Sigmoid colon (tissue), 7 donors: ENCODE results near the gene C19orf33. TPM values are rescaled to one million over a fixed set of nuclear protein-coding genes. Genes with fewer than 3 reads are reported as not detected.

Source experiments
- DNase-seq: peaks from one replicate; pipeline ENCODE4 v3.0.0-alpha.2; 2019
- H3K27ac ChIP-seq, 4 donors: fragments of 200-600 bp; sonication (generic); one replicate each; pipeline ENCODE4 v1.5.1; 2016 to 2019; ENCODE audit warnings: mild to moderate bottlenecking in 1 of 4
- H3K27me3 ChIP-seq, 3 donors: fragments of 200-600 bp; sonication (generic); one replicate each; pipeline ENCODE4 v1.5.1; 2019; ENCODE audit warnings: mild to moderate bottlenecking in 1 of 3
- H3K36me3 ChIP-seq, 4 donors: fragments of 200-600 bp; sonication (generic); one replicate each; pipeline ENCODE4 v1.5.1; 2016 to 2019
- H3K4me1 ChIP-seq, 4 donors: fragments of 200-600 bp; sonication (generic); one replicate each; pipeline ENCODE4 v1.5.1; 2017 to 2019
- H3K4me3 ChIP-seq, 4 donors: fragments of 200-600 bp; sonication (generic); one replicate each; pipeline ENCODE4 v1.5.1; 2017 to 2019; ENCODE audit warnings: mild to moderate bottlenecking in 2 of 4, moderate library complexity in 1 of 4
- H3K9me3 ChIP-seq, 4 donors: fragments of 200-600 bp in 3 of 4; sonication (generic) in 3 of 4; one replicate each; pipeline versions ENCODE4 v1.5.1 to v1.6.1; 2013 to 2019
- EP300 ChIP-seq, 4 donors: sonication (generic); formaldehyde crosslinking; IDR thresholded peaks; one replicate each; pipeline ENCODE4 v1.6.1; 2017; ENCODE audit warnings: antibody characterized with exemption in 4 of 4
- POLR2A ChIP-seq, 2 donors: fragments of 450-650 bp; IDR thresholded peaks; one replicate each; pipeline ENCODE4 v1.6.1; 2016; ENCODE audit warnings: antibody characterized with exemption in 2 of 2, mild to moderate bottlenecking in 2 of 2, moderate library complexity in 2 of 2
- POLR2AphosphoS5 ChIP-seq, 4 donors: sonication (generic); formaldehyde crosslinking; IDR thresholded peaks; one replicate each; pipeline ENCODE4 v1.6.1; 2017; ENCODE audit warnings: antibody characterized with exemption in 4 of 4
- WGBS, 2 donors: extraction: QIAGEN DNeasy Blood & Tissue Kit; methylation state at CpG; one replicate each; pipeline ENCODE4 v1.1.7; 2013; 5-methylcytosine and 5-hydroxymethylcytosine counted together
- intact Hi-C: fragments of 100-400 bp; cut with DNase I; formaldehyde crosslinking; loops from one replicate; pipeline ENCODE4 v1.15.1; 2023
- polyA plus RNA-seq, 3 donors: library from polyadenylated mRNA; stranded (reverse); fragments of 200-250 nt; gene quantifications; one replicate each; pipeline ENCODE4 v1.2.3, GENCODE V29; 2013
- total RNA-seq, 4 donors: library from RNA; depleted of rRNA; stranded (reverse); fragments of >200 nt; gene quantifications; one replicate each; pipeline ENCODE4 v1.1.0, GENCODE V29; 2016
- TF ChIP-seq, protein P1 (sequence below), 4 experiments: fragments of 450-650 bp in 3 of 4; fragments of 200-600 bp in 1 of 4; IDR thresholded peaks; one replicate each; pipeline ENCODE4 v1.5.1; 2016 to 2019; ENCODE audit warnings: antibody characterized with exemption in 4 of 4, mild to moderate bottlenecking in 3 of 4, moderate library complexity in 2 of 4
- donor health status: healthy with polysubstance abuse.
- donor health status: Bipolar disorder and iron deficiency.
- donor health status: healthy.

Gene C19orf33
- total and polyA plus RNA-seq, 7 donors, result 5.8 to 2,364 (median 704) TPM; not detected in 2

GRCh38 chr19:38308006-38308766, 4.1 kb downstream of the C19orf33 start:
- intact Hi-C loops, result no loop called here
- no peaks in the 10 kb centered on the region for H3K27me3 ChIP-seq
- WGBS, 2 donors, result 81 to 89% methylated on average over 12 of the region's 12 CpGs
- H3K9me3 ChIP-seq, result no peaks in the 10 kb centered on the region
- no peaks in the 10 kb centered on the region for H3K4me1 ChIP-seq
- H3K4me3 ChIP-seq, result no peak overlapping the region
- no peak for DNase-seq
- H3K27ac ChIP-seq, result no peak overlapping the region
- TF ChIP-seq, protein P1, sequence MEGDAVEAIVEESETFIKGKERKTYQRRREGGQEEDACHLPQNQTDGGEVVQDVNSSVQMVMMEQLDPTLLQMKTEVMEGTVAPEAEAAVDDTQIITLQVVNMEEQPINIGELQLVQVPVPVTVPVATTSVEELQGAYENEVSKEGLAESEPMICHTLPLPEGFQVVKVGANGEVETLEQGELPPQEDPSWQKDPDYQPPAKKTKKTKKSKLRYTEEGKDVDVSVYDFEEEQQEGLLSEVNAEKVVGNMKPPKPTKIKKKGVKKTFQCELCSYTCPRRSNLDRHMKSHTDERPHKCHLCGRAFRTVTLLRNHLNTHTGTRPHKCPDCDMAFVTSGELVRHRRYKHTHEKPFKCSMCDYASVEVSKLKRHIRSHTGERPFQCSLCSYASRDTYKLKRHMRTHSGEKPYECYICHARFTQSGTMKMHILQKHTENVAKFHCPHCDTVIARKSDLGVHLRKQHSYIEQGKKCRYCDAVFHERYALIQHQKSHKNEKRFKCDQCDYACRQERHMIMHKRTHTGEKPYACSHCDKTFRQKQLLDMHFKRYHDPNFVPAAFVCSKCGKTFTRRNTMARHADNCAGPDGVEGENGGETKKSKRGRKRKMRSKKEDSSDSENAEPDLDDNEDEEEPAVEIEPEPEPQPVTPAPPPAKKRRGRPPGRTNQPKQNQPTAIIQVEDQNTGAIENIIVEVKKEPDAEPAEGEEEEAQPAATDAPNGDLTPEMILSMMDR (IDR thresholded peaks at IDR 0.05), result no peak
- TF ChIP-seq POLR2AphosphoS5 (IDR thresholded peaks at IDR 0.05) (no peak), POLR2A (IDR thresholded peaks at IDR 0.05) (no peak), EP300 (IDR thresholded peaks at IDR 0.05) (no peak)
- H3K36me3 ChIP-seq, result peaks cover 0 to 46% (median 24%) of the 10 kb centered on the region in 4 donors

DNA sequence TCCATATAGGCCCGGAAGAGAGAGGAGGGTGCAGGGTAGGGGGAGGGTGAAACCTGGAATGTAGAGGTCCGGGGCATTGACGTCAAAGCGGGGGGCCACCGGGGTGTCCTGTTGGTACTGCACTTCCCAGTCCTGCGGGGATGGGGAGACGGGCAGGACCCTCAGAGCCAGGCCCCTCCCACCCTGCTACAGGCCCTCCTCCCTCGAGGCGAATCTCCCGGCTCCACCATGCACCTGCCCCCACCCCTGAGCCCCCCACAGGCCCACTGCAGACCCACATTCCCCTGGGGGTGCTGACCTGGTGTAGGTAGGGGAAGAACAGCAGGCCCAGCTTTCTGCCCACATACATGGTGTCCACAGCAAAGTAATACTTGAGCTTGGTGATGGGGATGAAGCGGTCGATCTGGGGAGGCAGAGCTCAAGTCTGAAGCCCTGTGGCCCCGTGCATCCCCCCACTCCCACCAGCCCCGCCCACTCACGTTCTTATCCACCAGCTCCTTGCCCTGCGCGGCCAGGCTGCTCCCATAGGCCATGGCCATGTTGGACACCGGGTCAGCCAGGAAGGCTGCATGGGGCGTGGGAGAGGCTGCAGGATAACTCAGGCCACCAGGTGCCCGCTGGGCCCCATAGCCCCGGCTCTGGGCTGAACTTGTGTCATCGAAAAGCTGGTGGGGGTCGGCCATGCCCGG, 5.0 kb downstream of the C19orf33 start:
- Histone ChIP-seq H3K4me3 (no peak overlapping the region), H3K27ac (no peak overlapping the region), H3K27me3 (no peaks in the 10 kb centered on the region), H3K4me1 (no peaks in the 10 kb centered on the region), H3K36me3 (peaks cover 0 to 46% (median 24%) of the 10 kb centered on the region in 4 donors), H3K9me3 (no peaks in the 10 kb centered on the region)
- TF ChIP-seq, protein P1 (IDR thresholded peaks at IDR 0.05), result no peak
- TF ChIP-seq POLR2AphosphoS5 (IDR thresholded peaks at IDR 0.05) (no peak), POLR2A (IDR thresholded peaks at IDR 0.05) (no peak), EP300 (IDR thresholded peaks at IDR 0.05) (no peak)
- no peak for DNase-seq
- intact Hi-C loops, result no loop called here
- WGBS, 2 donors, result 83 to 93% methylated on average over 24 of the region's 24 CpGs

DNA sequence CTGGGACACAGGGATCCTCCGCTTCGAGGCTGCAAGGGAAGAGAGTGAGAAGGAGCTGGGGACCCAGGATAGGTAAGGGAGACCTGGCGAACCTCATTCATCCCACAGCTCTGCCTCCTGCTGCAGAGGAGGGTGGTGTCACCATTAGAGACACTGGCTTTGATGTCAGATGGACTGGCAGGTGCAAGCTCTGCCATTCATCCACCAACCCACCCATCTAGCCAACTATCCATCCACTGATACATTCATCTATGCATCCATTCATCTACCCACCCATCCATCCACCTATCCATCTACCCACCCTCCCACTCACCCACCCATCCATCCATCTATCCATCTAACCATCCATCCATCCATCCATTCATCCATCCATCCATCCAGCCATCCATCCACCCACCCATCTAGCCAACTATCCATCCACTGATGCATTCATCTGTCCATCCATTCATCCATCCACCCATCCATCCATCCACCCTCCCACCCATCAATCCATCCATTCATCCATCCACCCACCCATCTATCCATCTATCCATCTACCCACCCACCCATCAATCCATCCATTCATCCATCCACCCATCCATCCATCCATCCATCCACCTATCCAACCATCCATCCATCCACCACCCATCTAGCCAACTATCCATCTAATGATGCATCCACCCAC, 5.7 kb downstream of the C19orf33 start:
- no peaks in the 10 kb centered on the region for H3K9me3 ChIP-seq
- intact Hi-C loops, result no loop called here
- no peaks in the 10 kb centered on the region for H3K27me3 ChIP-seq
- H3K27ac ChIP-seq, result no peak overlapping the region
- peaks cover 0 to 41% (median 24%) of the 10 kb centered on the region in 4 donors for H3K36me3 ChIP-seq
- TF ChIP-seq POLR2AphosphoS5 (IDR thresholded peaks at IDR 0.05), result no peak
- TF ChIP-seq, protein P1 (IDR thresholded peaks at IDR 0.05), result no peak
- no peak for TF ChIP-seq POLR2A (IDR thresholded peaks at IDR 0.05)
- no peak for TF ChIP-seq EP300 (IDR thresholded peaks at IDR 0.05)
- peaks cover 0 to 2% (median 1%) of the 10 kb centered on the region in 4 donors for H3K4me1 ChIP-seq
- 94 to 99% methylated on average over 3 of the region's 3 CpGs for WGBS, 2 donors
- DNase-seq, result no peak
- H3K4me3 ChIP-seq, result no peak overlapping the region

- Histone ChIP-seq H3K27ac (no peak overlapping the region), H3K36me3 (peaks cover 0 to 36% (median 21%) of the 10 kb centered on the region in 4 donors), H3K27me3 (no peaks in the 10 kb centered on the region), H3K4me1 (peaks cover 0 to 7% (median 6%) of the 10 kb centered on the region in 4 donors), H3K4me3 (no peak overlapping the region), H3K9me3 (no peaks in the 10 kb centered on the region)
- DNase-seq, result no peak
- 97 to 99% methylated on average over 2 of the region's 2 CpGs for WGBS, 2 donors
- no peak for TF ChIP-seq POLR2A (IDR thresholded peaks at IDR 0.05)
- no peak for TF ChIP-seq EP300 (IDR thresholded peaks at IDR 0.05)
- no peak for TF ChIP-seq POLR2AphosphoS5 (IDR thresholded peaks at IDR 0.05)
- TF ChIP-seq, protein P1 (IDR thresholded peaks at IDR 0.05), result no peak
- intact Hi-C loops, result no loop called here
These were observed 6.2 kb downstream of the C19orf33 start for GRCh38 chr19:38310279-38310670.
